HG03025 (cell line): ENCODE results near the gene MCM3.

Source experiments
- ATAC-seq: cut with Tn5 transposase; IDR thresholded peaks from one replicate; pipeline ENCODE4 v1.9.1; 2021; ENCODE audit warnings: mild to moderate bottlenecking, moderate library complexity; ENCODE audit not compliant: unreplicated experiment, low FRiP score

The MCM3 gene

GRCh38 chr6:52284460-52285176 lies at the start of gene MCM3:
Gene MCM3, minus strand, starts transcription at chr6:52284742. Its CDS starts 68 bp downstream, at chr6:52284674.
- peak; percentile 99 for ATAC-seq

- ATAC-seq: no peak
These were observed 49.3 kb upstream of the MCM3 start for GRCh38 chr6:52333840-52334200.

- ATAC-seq: no peak
These were observed 47.4 kb upstream of the MCM3 start for GRCh38 chr6:52331793-52332457.

- ATAC-seq: no peak
These were observed 45.9 kb upstream of the MCM3 start for GRCh38 chr6:52330470-52330869.

GRCh38 chr6:52328729-52329128 lies 44.2 kb upstream of the MCM3 start:
- ATAC-seq: no peak

GRCh38 chr6:52328303-52328662 lies 43.7 kb upstream of the MCM3 start:
- ATAC-seq: no peak

- no peak for ATAC-seq
These were observed 42.2 kb upstream of the MCM3 start for GRCh38 chr6:52326540-52327364.

GRCh38 chr6:52325695-52326471 lies 41.3 kb upstream of the MCM3 start:
- no peak for ATAC-seq

- no peak for ATAC-seq
These were observed 39.6 kb upstream of the MCM3 start for GRCh38 chr6:52324189-52324588.

GRCh38 chr6:52317841-52318581 lies 33.5 kb upstream of the MCM3 start:
- ATAC-seq: peak; percentile 95

GRCh38 chr6:52317211-52317610 lies 32.7 kb upstream of the MCM3 start:
- ATAC-seq: no peak

GRCh38 chr6:52314752-52315151 lies 30.2 kb upstream of the MCM3 start:
- ATAC-seq: no peak

GRCh38 chr6:52312461-52312860 lies 27.9 kb upstream of the MCM3 start:
- no peak for ATAC-seq

GRCh38 chr6:52310932-52311331 lies 26.4 kb upstream of the MCM3 start:
- ATAC-seq: no peak

- ATAC-seq: no peak
These were observed 23.4 kb upstream of the MCM3 start for GRCh38 chr6:52307900-52308372.

- ATAC-seq: no peak
These were observed 22.7 kb upstream of the MCM3 start for GRCh38 chr6:52306972-52307870.

- ATAC-seq: peak; percentile 75
These were observed 21.6 kb upstream of the MCM3 start for GRCh38 chr6:52305948-52306767.

GRCh38 chr6:52305411-52305810 lies 20.9 kb upstream of the MCM3 start:
- peak; percentile 8 for ATAC-seq
